Ramos (cell line): Measurements from ENCODE around the gene TLR4.

Experiments used
- in situ Hi-C: fragments of 300-500 bp; cut with MboI; formaldehyde crosslinking; loops from one replicate; pipeline ENCODE4 v1.14.3; 2022; ENCODE audit warnings: low sequenced_read_pairs; ENCODE audit not compliant: unreplicated experiment

Gene TLR4

DNA sequence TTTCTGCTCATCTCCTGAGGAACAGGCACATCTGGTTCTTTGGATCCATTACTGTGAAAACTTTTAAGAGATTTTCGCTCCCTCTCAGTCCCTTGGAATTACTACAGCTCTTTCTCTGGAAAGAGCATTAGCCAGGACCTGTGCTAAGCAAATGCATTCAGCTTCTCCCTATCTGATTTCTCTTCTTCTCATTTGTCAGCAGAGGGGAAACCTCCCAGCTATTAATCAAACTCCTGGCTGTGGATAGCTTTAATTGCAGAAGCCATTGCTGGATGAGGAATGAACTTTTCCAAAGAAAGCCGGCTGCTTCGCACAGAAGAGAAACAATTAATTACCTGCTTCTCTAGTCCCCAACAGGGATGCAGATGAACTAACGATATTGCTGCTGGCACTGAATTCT is 37.9 kb downstream of the TLR4 start:
- in situ Hi-C loops: no loop called here

DNA sequence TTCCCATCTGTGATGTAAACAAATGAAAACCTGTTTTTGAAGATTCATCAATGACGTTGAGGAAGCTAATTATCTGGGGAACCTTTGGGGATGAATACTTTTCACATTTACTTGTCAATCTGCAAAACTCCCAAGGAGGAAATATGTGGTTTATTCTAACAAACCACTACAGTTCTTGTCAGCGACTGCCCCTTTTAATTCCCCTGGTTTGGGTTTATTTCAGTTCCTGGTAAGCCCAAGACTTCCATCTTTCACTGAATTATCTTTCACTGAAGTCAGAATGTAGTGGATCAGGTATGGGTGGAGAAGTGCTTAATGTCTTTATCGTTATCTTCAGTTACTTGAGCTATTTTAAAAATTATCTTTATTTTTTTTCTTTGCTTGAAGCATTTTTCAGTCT is 40.2 kb downstream of the TLR4 start:
- in situ Hi-C loops: no loop called here

DNA sequence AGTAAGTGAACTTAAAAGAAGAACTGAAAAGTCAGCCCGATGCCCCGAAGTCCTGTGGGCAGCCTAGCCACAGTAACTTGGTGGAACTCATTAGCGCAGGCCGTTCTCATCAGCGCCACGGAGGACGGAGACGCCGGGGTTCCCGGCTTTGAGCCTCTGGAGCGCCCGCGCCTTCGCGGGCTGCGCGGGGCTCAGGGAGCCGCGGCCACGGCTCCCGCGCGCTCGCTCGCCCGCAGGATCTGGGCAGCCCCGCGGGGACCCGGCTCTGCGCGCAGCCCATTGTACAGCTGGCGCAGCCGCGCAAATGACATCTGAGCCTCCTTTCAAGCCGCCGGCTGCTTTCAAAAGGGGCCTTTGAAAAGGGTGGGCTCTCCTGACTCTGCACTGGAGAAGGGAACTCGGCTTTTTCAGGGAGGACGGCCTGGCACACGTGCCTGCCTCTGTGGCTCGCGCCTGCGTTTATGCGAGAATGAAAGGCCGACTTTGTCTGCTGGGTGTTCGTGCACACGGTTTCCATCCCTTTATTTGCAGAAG is 40.7 kb downstream of the TLR4 start:
- in situ Hi-C loops: no loop called here

DNA sequence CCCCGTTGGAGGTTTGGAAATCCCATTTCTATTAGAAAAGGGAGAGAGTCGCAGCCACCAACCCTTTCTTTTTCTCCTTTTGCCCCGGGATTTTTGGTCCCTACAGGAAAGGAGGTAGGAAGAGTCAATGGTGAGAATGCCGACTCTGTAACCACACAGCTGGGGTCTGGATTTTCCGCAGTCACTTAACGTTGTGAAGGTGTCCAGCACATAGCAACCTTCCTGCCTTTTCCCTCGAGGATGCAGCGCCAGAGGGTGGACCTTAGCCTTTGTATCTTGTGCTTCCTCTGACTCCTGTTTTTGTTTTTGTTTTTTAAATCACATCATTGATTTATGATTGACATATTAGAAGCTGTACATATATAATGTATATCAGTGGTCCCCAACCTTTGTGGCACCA is 41.4 kb downstream of the TLR4 start:
- in situ Hi-C loops: no loop called here

DNA sequence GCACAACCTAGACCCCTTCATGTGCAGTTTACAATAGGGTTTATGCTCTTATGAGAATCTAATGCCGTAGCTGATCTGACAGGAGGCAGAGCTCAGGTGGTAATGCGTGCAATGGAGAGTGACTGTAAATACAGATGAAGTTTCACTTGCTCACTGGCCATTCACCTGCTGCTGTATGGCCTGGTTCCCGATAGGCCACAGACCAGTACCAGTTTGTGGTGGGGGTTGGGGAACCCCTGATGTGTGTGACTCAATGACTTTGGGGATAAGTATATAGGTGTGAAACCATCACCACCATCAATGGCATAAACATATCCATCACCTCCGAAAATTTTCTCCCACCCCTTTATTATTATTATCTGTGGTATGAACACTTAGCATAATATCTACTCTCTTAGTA is 42.1 kb downstream of the TLR4 start:
- in situ Hi-C loops: no loop called here

DNA sequence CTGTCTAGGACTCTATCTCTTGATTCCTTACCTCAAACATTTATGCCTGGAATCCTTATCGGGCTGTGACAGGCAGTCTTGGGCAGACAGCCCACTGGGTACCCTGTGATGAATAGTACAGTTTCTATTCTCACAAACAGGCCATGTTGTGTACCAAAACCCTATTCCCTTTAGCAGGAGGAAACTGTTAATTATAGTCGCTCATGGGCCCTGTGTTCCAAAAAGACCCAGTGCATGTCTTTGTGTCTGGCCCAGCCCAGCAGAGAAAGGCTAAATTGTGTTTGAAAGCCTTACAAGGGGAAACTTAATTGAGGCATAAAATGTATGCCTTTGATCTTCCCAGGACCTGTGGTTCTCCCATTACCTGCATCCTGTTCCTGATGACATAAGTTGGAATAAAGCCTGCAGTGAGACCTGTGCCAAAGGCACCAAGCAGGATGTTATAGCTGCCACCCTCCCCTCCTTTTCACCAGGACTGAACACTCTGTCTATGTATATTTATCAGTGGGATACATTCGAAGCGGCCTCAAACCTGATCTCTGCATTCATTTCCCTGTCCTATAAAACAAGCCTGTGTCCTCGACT is 43.3 kb downstream of the TLR4 start:
- in situ Hi-C loops: no loop called here

DNA sequence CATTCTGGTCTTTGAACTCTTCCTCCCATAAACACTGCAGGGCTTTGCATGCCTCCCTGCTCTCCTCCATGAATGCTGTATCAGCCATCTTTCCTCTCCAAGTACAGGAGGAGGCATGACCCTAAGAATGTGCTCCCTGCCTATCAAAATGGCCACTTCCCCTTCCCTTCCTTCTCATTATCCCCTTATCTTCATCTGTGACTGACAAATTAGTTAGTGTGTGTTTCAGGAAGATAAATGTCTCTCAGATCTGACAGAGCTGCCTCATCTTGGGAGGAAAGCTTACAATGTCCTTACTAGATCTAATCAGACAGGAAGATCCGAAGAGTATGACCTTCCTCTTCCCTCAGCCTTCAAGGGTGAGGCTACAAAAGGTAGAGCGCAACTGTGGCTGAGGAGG is 46.2 kb downstream of the TLR4 start:
- in situ Hi-C loops: no loop called here

DNA sequence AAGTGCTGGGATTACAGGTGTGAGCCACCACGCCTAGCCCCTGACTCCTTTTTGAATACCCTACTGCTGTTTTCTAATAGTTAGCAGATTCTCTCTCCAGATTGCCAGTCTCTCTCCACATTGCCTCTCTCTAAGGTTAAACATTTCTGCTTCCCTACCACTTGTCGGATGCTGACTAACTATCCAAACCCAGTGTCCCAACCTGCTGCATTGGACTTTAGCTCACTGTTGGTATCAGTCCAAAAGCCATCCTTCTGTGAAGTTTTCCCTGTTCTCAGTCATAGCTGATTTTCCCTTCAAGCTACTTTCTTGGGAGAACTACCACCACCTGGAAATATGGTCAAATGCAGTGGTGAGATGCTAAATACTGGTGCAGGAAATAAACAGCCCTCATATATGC is 48.7 kb downstream of the TLR4 start:
- in situ Hi-C loops: no loop called here

DNA sequence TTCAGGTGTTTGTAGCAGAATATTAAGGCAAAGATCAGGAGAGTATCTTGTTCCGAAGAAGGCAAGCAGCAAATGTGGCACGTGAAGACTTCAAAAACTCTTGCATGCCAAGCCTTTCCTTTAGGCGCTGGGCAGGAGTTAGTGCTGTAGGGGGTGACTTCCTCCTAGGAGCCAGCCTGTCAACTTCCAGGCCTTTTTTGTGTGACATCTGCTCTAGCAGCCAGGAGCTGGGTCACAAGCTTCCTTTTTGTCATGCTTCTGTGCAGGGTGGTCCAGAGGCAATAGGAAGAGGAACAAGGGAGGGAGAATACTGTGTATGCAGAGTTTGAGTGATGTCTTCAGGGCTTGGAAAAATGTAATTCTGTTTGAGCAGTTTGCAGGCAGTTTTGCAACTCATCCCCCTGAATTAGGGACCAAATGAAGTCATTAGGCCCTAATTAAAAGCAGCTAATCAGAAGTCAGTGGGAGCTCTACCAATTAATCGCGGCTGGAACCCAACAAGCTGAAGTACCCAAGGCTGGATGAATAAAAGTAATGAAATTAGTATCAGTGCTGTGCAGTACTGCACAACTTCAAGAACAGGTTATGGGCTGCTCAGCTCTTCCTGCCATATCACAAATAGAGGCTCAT is 53.5 kb downstream of the TLR4 start:
- in situ Hi-C loops: no loop called here

DNA sequence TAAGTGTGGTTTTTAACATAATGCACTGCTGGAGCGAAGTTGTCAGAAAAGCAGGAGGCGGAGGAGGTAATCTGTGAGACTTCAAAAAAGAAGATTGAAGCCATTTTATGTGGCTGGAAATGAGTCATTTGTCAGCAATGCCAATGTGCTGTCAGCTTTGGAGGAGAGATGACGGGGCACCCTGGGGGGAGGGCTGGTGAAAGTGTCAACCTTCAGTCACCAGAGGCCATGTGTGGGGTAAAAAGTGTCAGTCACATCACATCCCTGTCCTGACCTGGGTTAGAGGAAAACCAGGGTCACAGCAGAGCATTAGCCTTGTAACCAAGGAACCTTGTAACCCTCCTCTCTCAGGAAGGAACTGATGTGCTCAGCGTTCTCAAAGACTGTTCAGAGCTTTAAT is 59.1 kb downstream of the TLR4 start:
- in situ Hi-C loops: no loop called here

DNA sequence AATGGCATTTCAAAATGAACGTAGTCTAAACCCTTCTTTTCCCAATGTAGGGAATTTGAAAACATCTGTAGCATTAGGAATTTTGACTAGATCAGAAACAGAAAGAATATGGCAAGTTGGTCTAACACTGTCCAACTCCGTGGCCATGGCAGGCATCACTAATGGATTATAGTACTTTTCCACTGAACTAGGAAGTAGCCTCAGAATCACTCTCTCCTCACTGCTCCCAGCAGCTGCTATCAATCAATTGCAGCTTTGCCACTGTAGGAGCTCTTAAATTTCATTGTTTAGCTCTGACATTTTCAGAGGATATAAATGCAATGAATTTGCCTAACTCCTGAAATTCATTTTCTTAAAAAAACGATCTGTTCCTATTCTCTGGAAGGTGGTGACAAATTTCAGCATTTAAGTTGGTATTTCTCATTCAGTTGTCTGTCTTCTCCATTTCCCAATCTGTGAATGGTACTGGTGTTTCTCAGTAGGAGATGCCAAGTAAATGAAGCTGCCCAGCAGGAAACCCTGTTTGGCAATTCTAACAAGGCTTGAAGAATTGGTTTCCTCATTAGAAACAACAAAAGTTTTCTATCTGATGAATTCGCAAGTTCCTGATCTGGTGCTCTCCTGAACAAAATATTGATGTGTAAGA is 64.7 kb downstream of the TLR4 start:
- in situ Hi-C loops: no loop called here

DNA sequence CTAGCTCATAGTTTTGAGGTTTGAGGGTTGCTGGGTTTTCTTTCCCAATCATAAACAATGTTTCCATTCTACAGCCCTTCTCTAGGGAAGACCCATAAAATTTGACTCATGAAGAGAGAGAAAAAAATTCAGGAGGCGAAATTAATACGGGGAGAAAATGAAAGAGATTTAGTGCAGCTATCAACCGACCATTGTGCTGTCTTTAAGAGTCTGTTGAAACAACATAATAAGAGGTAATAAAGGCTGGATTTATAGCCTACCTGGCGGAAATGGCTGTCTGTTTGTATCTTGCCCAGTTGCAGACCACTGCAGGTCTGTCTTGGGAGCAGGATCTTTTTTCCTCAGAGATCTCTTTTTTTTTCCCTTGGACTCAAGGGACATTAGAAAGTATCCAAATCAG is 66.9 kb downstream of the TLR4 start:
- in situ Hi-C loops: no loop called here

DNA sequence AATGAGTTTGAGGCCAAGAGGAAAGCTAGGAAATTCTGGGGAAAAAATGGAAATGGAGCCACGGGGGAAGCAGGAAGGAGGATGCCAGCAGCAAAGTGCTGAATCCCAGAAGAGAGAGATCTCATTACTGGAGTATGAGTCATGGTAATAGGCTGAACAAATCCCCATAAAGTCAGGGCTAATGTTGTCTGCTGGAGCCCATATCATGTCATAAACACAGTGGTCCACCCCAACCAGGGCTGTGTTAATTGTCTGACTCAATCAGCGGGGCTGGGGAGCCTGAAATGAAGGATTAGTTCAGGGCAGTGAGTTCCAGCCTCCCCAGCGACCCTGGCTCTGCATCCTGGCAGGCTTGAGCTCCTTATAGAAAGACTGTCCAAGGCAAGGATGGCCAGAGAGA is 68.8 kb downstream of the TLR4 start:
- in situ Hi-C loops: no loop called here
